ENCODE measurements around the gene PAX8. TPM values are rescaled to one million over a fixed set of nuclear protein-coding genes. Genes with fewer than 3 reads are reported as not detected.

PAX8 gene
- total and polyA plus RNA-seq, 2 donors = 0.19 to 0.41 TPM

- H3K4me3 ChIP-seq (ENCODE audit: low read length in 2 of 2) = no peak overlapping the region
- no peaks in the 10 kb centered on the region for H3K27me3 ChIP-seq (ENCODE audit: control insufficient read depth in 2 of 2, insufficient read depth in 1 of 2, low read length in 1 of 2)
- DNase-seq (ENCODE audit: low read depth in 6 of 9, low spot score in 9 of 9) = no peak
- peaks cover 0 to 15% of the 10 kb centered on the region in 2 donors for H3K4me1 ChIP-seq (ENCODE audit: control insufficient read depth in 2 of 2, insufficient read depth in 2 of 2, low read length in 2 of 2)
- no peak overlapping the region for H3K27ac ChIP-seq (ENCODE audit: low read depth in 1 of 2, low read length in 1 of 2)
- no peaks in the 10 kb centered on the region for H3K36me3 ChIP-seq (ENCODE audit: control insufficient read depth in 2 of 2, insufficient read depth in 2 of 2, low read length in 1 of 2)
- H3K9me3 ChIP-seq (ENCODE audit: control insufficient read depth in 2 of 2, insufficient read depth in 1 of 2, low read length in 1 of 2) = no peaks in the 10 kb centered on the region
- WGBS = 92% methylated on average over 14 of the region's 14 CpGs
These were observed 32.1 kb downstream of the PAX8 start for GRCh38 chr2:113246606-113247005.

- Histone ChIP-seq H3K36me3 (ENCODE audit: control insufficient read depth in 2 of 2, insufficient read depth in 2 of 2, low read length in 1 of 2) (no peaks in the 10 kb centered on the region), H3K4me1 (ENCODE audit: control insufficient read depth in 2 of 2, insufficient read depth in 2 of 2, low read length in 2 of 2) (peaks cover 0 to 6% of the 10 kb centered on the region in 2 donors), H3K27me3 (ENCODE audit: control insufficient read depth in 2 of 2, insufficient read depth in 1 of 2, low read length in 1 of 2) (no peaks in the 10 kb centered on the region), H3K9me3 (ENCODE audit: control insufficient read depth in 2 of 2, insufficient read depth in 1 of 2, low read length in 1 of 2) (no peaks in the 10 kb centered on the region), H3K27ac (ENCODE audit: low read depth in 1 of 2, low read length in 1 of 2) (no peak overlapping the region), H3K4me3 (ENCODE audit: low read length in 2 of 2) (no peak overlapping the region)
- WGBS = 96% methylated on average over 3 of the region's 3 CpGs
- no peak for DNase-seq (ENCODE audit: low read depth in 6 of 9, low spot score in 9 of 9)
These were observed 33.4 kb downstream of the PAX8 start for GRCh38 chr2:113245276-113245711.

- Histone ChIP-seq H3K27ac (ENCODE audit: low read depth in 1 of 2, low read length in 1 of 2) (no peak overlapping the region), H3K36me3 (ENCODE audit: control insufficient read depth in 2 of 2, insufficient read depth in 2 of 2, low read length in 1 of 2) (no peaks in the 10 kb centered on the region), H3K4me3 (ENCODE audit: low read length in 2 of 2) (no peak overlapping the region), H3K4me1 (ENCODE audit: control insufficient read depth in 2 of 2, insufficient read depth in 2 of 2, low read length in 2 of 2) (peaks cover 0 to 2% of the 10 kb centered on the region in 2 donors), H3K9me3 (ENCODE audit: control insufficient read depth in 2 of 2, insufficient read depth in 1 of 2, low read length in 1 of 2) (no peaks in the 10 kb centered on the region), H3K27me3 (ENCODE audit: control insufficient read depth in 2 of 2, insufficient read depth in 1 of 2, low read length in 1 of 2) (no peaks in the 10 kb centered on the region)
- DNase-seq (ENCODE audit: low read depth in 6 of 9, low spot score in 9 of 9) = no peak
- 98% methylated on average over 6 of the region's 6 CpGs for WGBS
These were observed 36.4 kb downstream of the PAX8 start for GRCh38 chr2:113242327-113242726.

GRCh38 chr2:113240915-113241911, 37.5 kb downstream of the PAX8 start:
- 95% methylated on average over 18 of the region's 18 CpGs for WGBS
- no peak overlapping the region for H3K27ac ChIP-seq (ENCODE audit: low read depth in 1 of 2, low read length in 1 of 2)
- H3K4me3 ChIP-seq (ENCODE audit: low read length in 2 of 2) = no peak overlapping the region
- no peak for DNase-seq (ENCODE audit: low read depth in 6 of 9, low spot score in 9 of 9)
- no peaks in the 10 kb centered on the region for H3K9me3 ChIP-seq (ENCODE audit: control insufficient read depth in 2 of 2, insufficient read depth in 1 of 2, low read length in 1 of 2)
- no peaks in the 10 kb centered on the region for H3K27me3 ChIP-seq (ENCODE audit: control insufficient read depth in 2 of 2, insufficient read depth in 1 of 2, low read length in 1 of 2)
- no peaks in the 10 kb centered on the region for H3K36me3 ChIP-seq (ENCODE audit: control insufficient read depth in 2 of 2, insufficient read depth in 2 of 2, low read length in 1 of 2)
- H3K4me1 ChIP-seq (ENCODE audit: control insufficient read depth in 2 of 2, insufficient read depth in 2 of 2, low read length in 2 of 2) = peaks cover 0 to 2% of the 10 kb centered on the region in 2 donors

GRCh38 chr2:113240150-113240914, 38.4 kb downstream of the PAX8 start:
- H3K9me3 ChIP-seq (ENCODE audit: control insufficient read depth in 2 of 2, insufficient read depth in 1 of 2, low read length in 1 of 2) = no peaks in the 10 kb centered on the region
- 48% methylated on average over 15 of the region's 15 CpGs for whole genome bisulfite sequencing
- H3K27me3 ChIP-seq (ENCODE audit: control insufficient read depth in 2 of 2, insufficient read depth in 1 of 2, low read length in 1 of 2) = no peaks in the 10 kb centered on the region
- no peak overlapping the region for H3K4me3 ChIP-seq (ENCODE audit: low read length in 2 of 2)
- H3K36me3 ChIP-seq (ENCODE audit: control insufficient read depth in 2 of 2, insufficient read depth in 2 of 2, low read length in 1 of 2) = no peaks in the 10 kb centered on the region
- no peak for DNase-seq (ENCODE audit: low read depth in 6 of 9, low spot score in 9 of 9)
- H3K4me1 ChIP-seq (ENCODE audit: control insufficient read depth in 2 of 2, insufficient read depth in 2 of 2, low read length in 2 of 2) = peaks cover 0 to 2% of the 10 kb centered on the region in 2 donors
- H3K27ac ChIP-seq (ENCODE audit: low read depth in 1 of 2, low read length in 1 of 2) = peak overlapping the region in 1 of 2 donors; percentile 32

- peaks cover 0 to 2% of the 10 kb centered on the region in 2 donors for H3K4me1 ChIP-seq (ENCODE audit: control insufficient read depth in 2 of 2, insufficient read depth in 2 of 2, low read length in 2 of 2)
These were observed 39.6 kb downstream of the PAX8 start for GRCh38 chr2:113238871-113239839.

GRCh38 chr2:113237604-113238160, 41.0 kb downstream of the PAX8 start:
- Histone ChIP-seq H3K27ac (ENCODE audit: low read depth in 1 of 2, low read length in 1 of 2) (no peak overlapping the region), H3K4me3 (ENCODE audit: low read length in 2 of 2) (no peak overlapping the region), H3K9me3 (ENCODE audit: control insufficient read depth in 2 of 2, insufficient read depth in 1 of 2, low read length in 1 of 2) (no peaks in the 10 kb centered on the region), H3K36me3 (ENCODE audit: control insufficient read depth in 2 of 2, insufficient read depth in 2 of 2, low read length in 1 of 2) (no peaks in the 10 kb centered on the region), H3K27me3 (ENCODE audit: control insufficient read depth in 2 of 2, insufficient read depth in 1 of 2, low read length in 1 of 2) (no peaks in the 10 kb centered on the region), H3K4me1 (ENCODE audit: control insufficient read depth in 2 of 2, insufficient read depth in 2 of 2, low read length in 2 of 2) (peaks cover 0 to 2% of the 10 kb centered on the region in 2 donors)
- WGBS = 97% methylated on average over 9 of the region's 9 CpGs
- DNase-seq (ENCODE audit: low read depth in 6 of 9, low spot score in 9 of 9) = no peak

More at GRCh38 chr2:113238871-113239839, 39.6 kb downstream of the PAX8 start:
- WGBS = 96% methylated on average over 9 of the region's 9 CpGs
- H3K27me3 ChIP-seq (ENCODE audit: control insufficient read depth in 2 of 2, insufficient read depth in 1 of 2, low read length in 1 of 2) = no peaks in the 10 kb centered on the region
- no peak for DNase-seq (ENCODE audit: low read depth in 6 of 9, low spot score in 9 of 9)
- H3K9me3 ChIP-seq (ENCODE audit: control insufficient read depth in 2 of 2, insufficient read depth in 1 of 2, low read length in 1 of 2) = no peaks in the 10 kb centered on the region
- H3K27ac ChIP-seq (ENCODE audit: low read depth in 1 of 2, low read length in 1 of 2) = no peak overlapping the region
- H3K36me3 ChIP-seq (ENCODE audit: control insufficient read depth in 2 of 2, insufficient read depth in 2 of 2, low read length in 1 of 2) = no peaks in the 10 kb centered on the region
- no peak overlapping the region for H3K4me3 ChIP-seq (ENCODE audit: low read length in 2 of 2)

Measured in thymus (tissue), 11 donors.